Epithelial cell of prostate (primary cell): ENCODE results near the gene HS6ST3.

Source experiments
- DNase-seq: peaks from one replicate; pipeline ENCODE4 v3.0.0-alpha.2; 2011; ENCODE audit warnings: low read depth, low spot score
- H3K27ac ChIP-seq: fragments of 450-650 bp; 2 replicates; pipeline ENCODE4 v1.5.1; 2017; ENCODE audit warnings: mild to moderate bottlenecking

Gene HS6ST3

DNA sequence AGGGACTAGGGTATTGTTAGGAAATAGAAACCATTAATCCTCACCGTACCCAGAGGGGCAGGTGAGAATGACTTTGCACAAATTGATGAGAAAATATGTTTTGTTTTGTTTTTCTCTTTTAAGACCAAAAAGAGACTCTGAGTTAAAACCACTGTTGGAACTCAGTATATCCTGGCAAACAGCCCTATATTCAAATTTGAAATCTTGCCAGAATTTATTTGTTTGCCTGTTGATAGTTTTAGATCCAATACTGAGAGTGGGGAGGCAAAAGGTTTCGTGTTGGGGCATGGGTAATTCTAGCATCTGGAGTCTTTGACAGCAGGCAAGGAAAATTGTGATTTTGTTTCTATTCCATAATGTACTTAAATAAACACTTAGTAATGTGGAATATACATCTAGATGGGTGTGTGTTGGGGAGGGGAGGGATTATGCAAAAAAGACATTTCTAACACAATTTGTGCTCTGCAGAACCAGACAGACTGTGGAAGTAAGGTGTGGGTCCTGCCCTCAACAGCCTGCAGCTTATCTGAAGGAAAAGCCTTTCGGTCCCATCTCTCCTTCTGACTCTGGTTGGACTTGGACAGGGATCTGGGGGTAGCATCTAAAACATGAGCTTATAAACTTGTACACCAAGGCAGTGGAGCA lies 713.7 kb downstream of the HS6ST3 start:
- DNase-seq, result no peak
- no peak overlapping the region for H3K27ac ChIP-seq

DNA sequence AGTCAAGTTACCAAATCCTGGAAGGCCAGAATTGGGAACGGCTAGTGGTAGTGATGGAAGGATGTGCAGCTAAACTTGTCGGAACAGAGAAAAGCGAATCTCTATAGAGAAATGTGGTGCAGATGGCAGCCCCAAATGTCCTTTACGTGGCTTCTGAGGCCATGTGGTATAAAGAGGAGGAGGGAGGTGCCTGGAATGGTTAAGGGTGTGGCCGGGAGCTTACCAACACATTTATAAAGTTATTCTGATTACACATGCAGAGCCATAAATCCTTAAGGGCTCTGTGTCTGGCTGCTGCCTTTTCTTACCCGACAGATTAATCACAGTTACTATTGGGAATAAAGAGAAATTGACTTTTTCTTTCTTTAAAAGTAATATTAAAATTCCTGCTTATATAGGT lies 714.3 kb downstream of the HS6ST3 start:
- no peak overlapping the region for H3K27ac ChIP-seq
- DNase-seq, result no peak

DNA sequence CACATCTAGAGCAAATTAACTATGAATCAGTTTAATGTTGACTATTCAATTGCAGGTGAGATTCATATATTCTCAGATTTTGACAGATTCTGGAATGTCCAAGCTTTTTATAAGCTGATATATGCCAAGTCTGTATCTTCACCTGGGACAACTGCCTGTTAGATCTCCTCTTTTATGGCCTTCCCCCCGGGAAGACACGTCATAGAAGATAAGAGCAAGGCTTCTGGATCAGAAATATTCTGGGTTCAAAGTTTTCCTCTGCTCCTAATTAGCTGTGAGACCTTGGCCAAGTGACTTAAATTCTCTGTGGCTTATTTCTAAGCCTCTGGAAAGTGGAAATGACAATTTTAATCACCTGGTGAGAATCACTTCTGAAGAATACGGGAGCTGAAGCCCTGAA lies 716.8 kb downstream of the HS6ST3 start:
- DNase-seq, result no peak
- H3K27ac ChIP-seq, result no peak overlapping the region

DNA sequence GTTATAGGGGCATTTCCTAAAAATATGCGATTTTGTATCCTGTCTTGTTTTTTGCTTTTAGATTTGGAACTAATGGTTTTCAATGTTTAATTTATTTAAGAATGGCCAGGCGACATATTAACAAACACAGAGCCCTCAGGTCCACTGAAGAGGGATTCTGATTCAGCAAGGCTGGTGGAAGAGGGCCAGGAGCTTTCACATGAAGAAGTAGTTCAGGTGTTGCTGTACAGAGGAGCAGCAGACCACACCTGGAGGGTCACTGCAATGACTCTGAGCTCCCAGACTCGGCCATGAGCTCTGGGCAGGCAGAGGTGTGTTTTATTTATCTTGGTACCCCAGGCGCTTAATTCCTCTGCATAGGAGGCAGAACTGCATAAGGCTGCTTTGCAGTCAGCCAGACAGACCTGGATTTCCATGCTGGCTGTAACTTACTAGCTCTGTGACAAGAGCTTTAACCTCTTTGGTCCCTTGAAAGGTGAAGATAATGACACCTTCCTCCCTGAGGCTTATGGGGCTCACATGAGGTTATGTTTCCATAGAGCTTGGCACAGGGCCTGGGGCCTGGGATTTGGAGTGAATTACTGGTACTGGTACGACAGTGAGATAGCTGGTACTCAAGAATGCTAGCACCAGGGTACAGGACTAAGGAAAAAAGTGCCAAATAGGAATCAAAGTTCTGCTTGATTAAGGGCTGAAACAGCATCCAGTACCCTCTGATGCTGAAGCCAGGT lies 719.6 kb downstream of the HS6ST3 start:
- DNase-seq, result no peak
- H3K27ac ChIP-seq, result no peak overlapping the region

DNA sequence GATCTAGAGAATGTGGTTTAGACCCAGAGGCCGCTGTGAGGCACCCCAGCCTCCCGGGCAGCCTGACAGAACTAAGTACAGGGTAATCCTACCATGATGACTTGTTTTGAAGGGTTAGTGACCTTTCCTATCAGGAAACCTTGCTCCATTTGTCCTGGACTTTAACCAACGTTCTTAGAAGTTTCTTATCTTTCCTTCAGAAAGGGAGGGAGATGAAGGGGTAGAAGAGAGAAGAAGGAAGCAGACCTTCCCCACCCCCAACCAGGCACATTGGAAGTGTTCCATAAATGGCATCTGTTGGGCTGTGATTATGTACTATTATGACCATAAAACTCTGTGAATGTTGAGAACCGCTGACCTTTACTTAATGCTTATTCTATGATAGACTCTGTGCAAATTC lies 720.2 kb downstream of the HS6ST3 start:
- no peak overlapping the region for H3K27ac ChIP-seq
- DNase-seq, result no peak

DNA sequence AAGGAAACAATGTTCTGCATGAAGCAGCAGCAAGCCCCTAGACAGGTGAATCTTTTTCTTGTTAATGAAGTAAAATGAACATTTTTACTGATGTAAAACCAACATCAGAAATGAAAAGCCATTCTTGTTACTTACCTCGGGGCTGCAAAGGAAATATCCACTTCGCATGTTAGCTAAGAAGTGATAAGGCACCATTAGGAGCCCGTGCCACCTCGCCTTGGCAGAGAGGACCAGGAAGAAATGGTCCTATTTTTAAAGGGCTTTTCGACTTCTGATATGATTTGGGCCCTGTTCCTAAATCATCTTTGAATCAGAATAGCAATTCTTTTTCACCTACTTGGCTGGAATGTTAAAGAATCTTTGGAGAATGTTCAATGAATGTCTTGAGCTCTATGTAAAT lies 721.1 kb downstream of the HS6ST3 start:
- DNase-seq, result no peak

DNA sequence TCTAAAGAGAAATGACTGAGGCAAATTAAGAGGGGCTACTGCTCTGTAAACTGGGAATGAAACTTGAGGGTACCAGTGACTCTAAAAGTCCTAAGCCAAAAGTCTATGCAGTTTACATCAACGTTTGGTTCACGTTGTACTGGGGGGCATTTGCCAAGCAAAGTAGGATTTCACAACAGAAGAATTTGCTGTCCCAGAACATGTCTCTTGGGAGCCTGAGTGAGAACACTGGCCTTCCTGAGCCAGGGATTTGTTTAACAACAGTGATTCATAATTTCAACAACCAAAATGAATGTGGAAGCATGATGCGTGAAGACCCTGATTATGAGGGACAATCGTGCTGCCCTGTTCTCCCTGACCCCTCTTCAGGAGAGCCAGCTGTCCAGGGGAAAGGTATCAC lies 726.4 kb downstream of the HS6ST3 start:
- no peak for DNase-seq

More for the DNA sequence above, 721.1 kb downstream of the HS6ST3 start:
- H3K27ac ChIP-seq, result no peak overlapping the region

DNA sequence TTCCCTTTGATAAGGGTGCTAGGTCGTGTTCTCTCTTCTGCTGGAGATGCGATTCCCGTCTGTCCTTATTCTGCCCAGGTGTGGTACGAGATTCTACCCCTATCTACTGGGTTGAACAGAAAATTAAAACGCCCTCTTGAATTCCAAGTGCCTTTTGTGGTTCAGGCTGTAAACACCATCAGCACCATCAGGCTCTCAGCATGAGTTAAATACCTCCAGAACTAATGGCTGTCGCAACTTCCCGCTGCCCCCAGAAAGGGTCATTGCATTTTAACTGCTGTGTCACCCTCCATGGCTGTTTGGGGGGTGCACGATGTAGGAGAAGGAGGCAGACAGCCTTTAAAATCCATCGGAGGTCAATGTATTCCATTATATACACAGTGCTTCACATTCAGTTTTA lies 727.0 kb downstream of the HS6ST3 start:
- no peak for DNase-seq
- H3K27ac ChIP-seq, result no peak overlapping the region

More for the DNA sequence above, 726.4 kb downstream of the HS6ST3 start:
- H3K27ac ChIP-seq, result no peak overlapping the region

DNA sequence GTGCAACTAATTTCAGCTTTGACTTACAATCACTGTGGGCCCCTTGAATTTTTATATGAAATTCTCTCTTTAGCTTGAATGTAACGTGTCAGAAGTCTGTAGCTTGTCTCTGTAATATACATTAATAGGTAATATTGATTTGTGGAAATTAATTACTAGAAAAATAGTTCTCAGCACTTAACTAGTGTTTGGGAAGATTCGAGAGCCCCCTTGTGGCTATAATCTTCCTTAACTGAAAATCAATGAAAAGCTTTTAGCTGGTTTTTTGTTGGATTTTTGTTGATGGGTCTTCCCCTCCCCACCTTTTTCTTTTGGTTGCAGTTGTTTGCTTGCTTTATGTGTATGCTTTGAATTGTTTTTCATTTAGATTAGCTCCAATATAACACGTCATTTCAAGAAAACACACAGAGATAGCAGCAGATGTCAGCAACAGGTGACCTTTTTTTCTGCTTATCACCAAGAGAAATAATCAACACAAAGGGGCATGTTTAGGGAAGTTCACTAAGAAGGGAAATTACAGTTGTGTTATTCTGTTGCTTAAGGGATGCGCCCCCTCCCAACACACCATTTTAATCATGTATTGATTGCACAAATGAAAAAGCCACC lies 727.5 kb downstream of the HS6ST3 start:
- DNase-seq, result no peak
- no peak overlapping the region for H3K27ac ChIP-seq

DNA sequence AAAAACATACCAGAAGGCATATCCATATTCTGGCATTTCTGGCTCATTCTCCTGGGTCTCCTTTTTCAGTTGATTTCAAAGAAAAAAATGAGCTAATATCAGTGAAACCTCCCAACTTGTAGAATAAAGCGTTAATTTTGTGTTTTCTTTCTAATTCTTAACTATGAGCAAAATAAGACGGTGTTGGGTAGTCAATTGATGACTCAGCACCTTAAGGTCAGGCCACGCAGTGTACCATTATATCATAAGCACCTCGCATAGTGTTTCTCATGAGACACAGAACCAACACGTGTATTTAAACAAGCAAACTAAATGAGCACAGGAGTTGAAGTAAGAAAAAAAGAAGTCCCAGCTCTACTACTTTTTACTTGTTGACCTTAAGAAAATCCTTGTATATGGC lies 729.5 kb downstream of the HS6ST3 start:
- DNase-seq, result no peak
- no peak overlapping the region for H3K27ac ChIP-seq

DNA sequence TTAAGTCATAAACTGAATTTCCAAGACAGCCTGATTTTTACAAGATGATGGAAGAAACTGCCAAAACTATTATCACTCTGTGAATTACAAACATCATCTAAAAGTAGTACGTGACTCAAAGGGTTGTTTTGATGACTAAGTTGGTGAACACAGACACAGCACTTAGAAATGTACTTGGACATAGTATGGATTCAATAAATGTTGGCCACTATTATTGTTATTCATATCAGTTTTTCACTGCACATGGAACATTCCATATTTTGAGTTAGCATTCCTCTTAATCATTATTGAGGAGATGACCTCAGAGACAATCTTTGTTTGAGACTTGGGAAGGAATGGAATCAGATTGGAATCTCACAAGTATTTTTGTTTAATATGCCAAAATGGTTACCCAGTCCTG lies 731.5 kb downstream of the HS6ST3 start:
- no peak for DNase-seq
- H3K27ac ChIP-seq, result no peak overlapping the region

DNA sequence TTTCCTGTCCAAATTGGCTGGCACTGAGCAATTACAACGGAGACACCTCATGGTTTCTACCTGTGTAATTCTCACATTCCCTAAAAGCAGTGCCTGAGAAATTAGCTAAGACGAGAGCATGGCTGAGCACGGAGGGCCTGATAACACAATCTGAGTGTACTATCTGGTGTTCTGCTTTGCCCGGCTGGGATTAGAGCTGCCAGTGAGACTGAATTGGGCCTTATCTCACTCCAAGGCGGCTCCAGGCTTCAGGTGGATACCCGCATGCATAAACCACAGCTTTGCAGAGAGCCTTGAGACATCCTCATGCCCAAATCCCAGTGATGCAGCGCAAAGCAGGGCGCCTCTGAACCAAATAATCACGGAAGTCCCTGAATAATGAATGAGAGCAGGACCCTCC lies 732.1 kb downstream of the HS6ST3 start:
- H3K27ac ChIP-seq, result no peak overlapping the region
- no peak for DNase-seq

DNA sequence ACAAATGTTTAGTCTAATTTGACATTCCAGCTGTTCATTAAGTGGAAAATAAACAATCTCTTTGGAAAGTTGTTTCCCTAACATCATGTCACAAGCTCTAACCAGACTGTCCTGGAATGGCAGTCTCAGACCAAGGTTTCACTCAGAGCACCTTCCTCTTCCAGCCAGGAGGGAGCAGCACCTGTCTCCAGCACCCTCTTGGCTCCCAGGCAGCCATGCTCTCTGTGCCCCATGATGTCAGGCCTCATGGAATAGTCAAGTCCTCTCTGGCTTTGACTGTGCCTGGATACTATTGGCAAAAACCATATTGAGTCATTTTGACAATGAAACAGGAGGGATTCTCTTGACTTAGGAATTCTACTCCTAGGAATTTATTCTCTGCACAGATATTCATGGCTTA lies 733.0 kb downstream of the HS6ST3 start:
- DNase-seq, result peak; percentile 3
- no peak overlapping the region for H3K27ac ChIP-seq

DNA sequence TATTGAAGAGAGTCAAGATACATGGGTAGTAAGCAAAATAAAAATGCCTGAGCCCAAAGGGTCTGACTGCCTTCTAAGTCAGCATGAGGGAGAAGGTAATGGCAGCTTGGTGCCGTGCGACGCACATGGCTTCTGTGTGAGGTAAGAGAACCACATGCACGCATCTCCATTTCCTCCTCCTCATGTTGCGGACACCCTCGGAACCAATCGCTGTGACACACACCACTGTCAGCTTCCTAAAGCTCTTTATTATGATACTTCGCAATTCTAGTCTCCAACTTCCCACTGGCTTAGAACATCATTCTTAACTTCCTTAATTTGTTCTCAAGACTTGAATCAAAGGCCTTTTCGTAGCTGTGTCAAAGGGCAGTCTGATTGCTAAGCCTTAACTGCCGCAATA lies 734.2 kb downstream of the HS6ST3 start:
- no peak for DNase-seq
- H3K27ac ChIP-seq, result no peak overlapping the region

DNA sequence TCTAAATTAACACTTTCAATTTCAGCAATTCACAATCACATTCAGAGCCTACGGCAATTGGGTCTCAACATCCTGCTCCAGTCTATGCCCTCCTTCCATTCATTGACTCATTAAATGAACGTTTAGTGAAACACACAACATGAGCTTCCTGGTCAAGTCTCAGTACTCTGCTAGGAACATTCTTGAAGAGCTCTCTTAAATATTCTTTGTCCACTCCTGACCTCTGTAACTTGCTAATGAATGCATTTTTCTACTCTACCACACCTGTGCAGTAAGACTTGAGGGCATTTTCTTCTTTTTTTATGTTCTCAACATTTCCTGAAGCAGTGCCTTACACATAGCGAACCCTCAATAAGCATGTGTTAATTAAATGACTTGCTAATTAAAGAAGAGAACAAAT lies 735.7 kb downstream of the HS6ST3 start:
- no peak for DNase-seq
- H3K27ac ChIP-seq, result no peak overlapping the region

DNA sequence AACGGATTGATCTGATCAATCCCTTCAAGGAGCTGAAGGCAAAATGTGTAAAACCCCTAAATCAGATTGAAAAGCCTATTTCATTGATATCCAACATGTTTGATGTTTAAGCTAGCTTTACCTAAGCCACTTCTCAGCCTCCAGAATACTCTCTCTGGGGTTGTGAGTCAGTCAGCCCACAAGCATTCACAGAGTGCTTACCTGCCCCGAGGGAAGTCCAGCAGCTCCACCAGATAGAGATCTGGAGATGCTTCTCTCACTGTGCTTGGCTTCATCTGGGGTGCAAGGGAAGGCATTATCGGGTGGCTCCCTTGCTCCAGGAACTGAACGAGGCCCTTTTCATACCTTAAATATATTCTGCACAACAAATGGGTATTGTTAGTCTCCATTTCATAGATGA lies 744.7 kb downstream of the HS6ST3 start:
- no peak for DNase-seq
- H3K27ac ChIP-seq, result no peak overlapping the region

DNA sequence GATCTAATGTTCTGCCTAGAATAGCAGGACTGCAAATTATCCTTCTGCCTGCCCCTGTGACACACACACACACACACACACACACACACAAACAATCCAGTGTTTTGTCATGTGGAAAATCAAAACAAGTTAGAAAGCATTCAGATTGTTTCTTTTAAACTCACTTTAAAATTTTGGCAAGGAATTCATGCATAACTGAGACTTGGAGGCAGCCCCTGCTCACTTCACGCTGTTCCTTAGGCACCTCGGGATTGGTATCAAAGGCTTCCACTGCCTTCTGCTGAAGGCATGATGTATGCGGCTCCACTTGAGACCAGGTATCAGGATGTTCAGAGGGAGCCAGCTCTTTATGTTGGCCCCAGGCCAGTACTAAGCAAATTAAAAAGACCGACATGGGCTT lies 745.6 kb downstream of the HS6ST3 start:
- DNase-seq, result no peak

DNA sequence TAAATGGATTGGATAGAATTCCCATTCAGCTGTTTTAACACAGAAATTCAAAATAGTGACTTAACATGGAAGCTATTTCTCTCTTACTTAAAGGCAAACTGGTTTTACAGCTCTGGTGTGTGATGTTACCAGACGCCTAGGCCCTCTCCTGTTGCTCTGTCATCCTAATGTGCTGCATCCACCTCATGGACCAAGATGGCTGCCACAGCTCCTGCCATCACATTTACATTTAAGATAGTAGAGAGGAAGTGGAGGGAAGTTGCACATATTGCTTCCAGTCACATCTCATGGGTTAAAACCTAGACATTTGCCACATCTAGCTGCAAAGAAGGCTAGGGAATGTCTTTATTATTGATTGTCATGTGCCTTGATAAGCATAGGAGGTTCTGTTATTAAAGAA lies 746.8 kb downstream of the HS6ST3 start:
- H3K27ac ChIP-seq, result no peak overlapping the region
- no peak for DNase-seq

More for the DNA sequence above, 745.6 kb downstream of the HS6ST3 start:
- H3K27ac ChIP-seq, result no peak overlapping the region

DNA sequence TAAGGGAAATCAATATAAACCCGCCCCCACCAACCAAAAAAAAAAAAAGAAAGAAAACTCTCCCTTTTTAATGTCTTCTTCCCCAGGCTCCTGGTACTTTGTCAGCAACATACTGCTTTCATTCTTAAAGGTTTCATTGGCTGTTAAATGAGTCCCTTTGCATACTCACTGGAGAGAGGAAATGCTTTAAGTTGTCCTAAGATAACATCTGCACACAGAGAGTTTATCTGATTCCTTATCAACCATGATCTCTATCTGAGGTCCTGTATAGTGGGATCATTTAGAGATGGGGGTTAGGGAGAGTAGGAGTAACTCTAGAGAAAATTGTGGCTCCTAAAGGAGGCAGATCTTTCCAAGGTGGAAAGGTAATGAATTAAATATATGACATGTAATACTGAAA lies 747.9 kb downstream of the HS6ST3 start:
- H3K27ac ChIP-seq, result no peak overlapping the region
- no peak for DNase-seq

DNA sequence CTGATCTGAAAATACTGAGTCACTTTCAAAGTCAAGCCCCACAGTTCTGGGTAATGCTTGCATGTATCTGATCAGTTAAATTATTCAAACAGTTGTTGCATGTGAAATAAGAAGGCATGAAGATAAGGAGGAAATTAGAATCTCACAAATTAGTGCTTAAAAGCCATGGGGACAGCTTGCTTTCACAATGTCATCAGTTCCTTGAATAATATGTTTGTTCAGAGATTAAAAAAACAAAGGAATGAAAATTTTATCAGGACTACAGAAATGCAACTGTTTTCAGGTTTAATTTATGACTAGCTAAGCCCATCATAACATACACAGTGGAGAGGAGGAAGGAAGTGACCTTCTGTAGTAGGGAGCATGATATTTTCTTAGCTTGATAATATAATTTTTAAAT lies 754.3 kb downstream of the HS6ST3 start:
- no peak overlapping the region for H3K27ac ChIP-seq
- no peak for DNase-seq

DNA sequence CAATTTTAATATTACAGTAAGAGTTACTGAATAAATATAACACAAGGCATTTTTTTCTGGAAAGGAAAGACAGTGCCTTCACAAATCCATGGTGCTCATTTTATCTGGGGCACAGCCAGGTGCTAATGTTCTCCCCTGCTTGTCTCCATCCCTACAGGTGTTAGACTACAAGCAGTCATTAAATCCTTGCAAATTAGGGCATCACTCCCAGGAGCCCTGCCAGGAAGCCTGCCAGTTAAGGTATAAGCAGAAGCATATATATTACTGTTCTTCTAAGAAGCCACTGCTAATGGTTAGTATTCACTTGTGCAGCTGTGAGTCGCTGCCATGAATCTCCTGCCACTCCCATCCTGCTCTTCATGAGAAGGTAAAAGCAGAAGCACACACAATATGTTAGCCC lies 754.7 kb downstream of the HS6ST3 start:
- no peak overlapping the region for H3K27ac ChIP-seq
- DNase-seq, result no peak

DNA sequence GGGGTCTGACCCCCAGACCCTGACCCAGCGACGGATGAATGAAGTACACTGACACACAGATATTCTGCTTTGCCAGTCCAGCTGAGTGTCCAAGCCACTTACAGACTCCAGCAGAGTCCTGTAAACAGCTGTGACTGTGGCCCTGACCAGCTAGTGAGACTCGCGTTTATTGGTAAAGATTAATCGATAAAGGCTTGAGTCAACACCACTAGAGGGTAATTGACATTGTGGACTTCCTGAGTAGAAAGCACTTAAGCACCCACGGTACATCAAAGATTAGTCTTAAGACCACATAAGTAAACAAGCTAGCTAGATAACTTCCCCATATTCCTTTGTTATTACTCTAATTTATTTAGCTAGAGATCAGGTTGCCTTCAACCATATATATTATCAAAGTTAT lies 758.4 kb downstream of the HS6ST3 start:
- H3K27ac ChIP-seq, result no peak overlapping the region
- DNase-seq, result no peak
